ENCODE measurements around the gene CELF2.

The CELF2 gene

GRCh38 chr10:11004144-11005077, 13.3 kb upstream of the CELF2 start:
- no peak for DNase-seq (ENCODE audit: low read depth in 2 of 3, low spot score in 1 of 3)

GRCh38 chr10:11005725-11006427, 11.8 kb upstream of the CELF2 start:
- no peak for DNase-seq (ENCODE audit: low read depth in 2 of 3, low spot score in 1 of 3)

- no peak for DNase-seq (ENCODE audit: low read depth in 2 of 3, low spot score in 1 of 3)
Observed at GRCh38 chr10:11006428-11006825, 11.2 kb upstream of the CELF2 start.

DNA sequence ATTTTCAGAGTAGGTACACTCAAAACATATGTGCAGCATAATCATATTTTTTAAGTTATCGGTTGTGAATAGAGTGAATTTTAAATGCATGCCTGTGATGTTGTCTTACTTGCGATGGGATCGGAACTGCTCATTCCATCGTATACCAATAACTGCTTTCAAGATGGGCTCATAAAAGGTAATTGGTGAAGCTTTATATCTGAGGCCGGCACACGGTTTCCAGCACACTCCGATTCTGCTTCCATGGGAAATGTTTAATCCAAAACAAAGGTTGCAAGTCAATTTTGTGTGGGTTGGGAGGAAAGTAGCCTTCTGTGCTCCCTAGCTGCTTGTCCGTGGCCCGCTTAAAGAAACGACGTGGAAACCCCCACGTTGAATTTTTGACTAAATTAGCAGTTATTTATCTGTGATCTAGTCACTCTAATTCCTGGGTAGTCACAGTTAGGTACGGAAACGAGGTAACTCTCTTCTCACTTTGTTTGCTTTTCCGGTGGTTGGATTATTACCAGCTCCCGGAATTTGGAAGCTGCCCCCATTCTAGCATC, 10.1 kb upstream of the CELF2 start:
- DNase-seq (ENCODE audit: low read depth in 2 of 3, low spot score in 1 of 3): no peak

DNA sequence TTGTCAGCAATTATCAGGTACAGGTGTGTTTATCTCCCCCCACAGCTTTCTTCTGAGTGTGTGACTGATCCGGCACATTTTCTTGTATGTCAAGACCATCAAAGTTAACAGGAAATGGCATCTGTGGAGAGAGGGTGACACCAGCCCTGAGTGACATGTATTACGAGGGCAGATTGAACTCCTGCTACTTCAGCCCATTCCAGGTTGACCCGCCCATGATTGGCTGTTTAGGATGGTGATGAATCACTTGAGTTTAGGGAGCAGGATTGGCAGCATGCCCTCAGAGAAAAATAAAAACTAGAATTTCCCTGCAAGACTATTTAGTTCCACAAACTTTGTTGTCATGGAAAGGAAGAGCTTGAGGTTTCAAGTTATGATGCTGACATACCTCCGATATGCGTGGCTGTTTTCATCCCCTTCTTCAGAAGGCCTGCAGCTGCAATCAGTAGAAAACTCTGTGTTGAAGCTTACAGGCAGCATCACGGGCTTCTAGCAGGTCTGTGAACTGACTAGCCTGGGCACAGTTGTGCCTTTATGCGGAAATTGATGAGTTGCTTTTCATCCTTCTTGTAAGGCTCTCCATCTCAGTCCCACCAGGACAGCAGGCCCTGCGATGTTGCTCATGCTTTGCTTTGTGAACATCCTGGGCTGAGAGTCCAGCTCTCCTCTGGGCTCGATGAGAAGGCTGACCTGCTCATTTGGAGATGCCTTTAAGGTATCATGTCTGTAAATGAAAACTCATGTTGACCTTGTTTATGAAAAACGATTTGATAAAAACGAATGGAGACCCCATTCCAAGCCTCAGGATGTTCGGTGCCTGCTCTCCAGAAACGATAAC, 8.0 kb upstream of the CELF2 start:
- no peak for DNase-seq (ENCODE audit: low read depth in 2 of 3, low spot score in 1 of 3)

GRCh38 chr10:11010582-11010981, 7.1 kb upstream of the CELF2 start:
- no peak for DNase-seq (ENCODE audit: low read depth in 2 of 3, low spot score in 1 of 3)

DNA sequence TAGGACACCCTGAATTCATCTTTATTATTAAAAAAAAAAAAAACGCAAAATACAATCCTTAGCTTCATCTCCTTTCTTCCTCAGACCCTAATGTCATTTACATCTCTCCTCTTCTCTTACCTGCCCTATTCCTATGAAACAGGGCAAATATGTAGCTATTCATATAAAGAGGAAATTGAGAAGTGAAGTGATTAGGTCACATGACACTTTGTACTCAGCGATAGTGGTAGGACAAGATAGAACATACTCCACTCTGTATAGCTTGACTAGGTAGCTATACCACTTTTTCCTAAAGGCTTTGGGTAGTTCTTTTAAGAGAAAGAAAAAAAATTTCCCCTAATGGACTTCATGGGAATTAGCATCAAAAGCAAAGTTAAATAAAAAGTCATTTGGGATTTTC, 6.2 kb upstream of the CELF2 start:
- DNase-seq (ENCODE audit: low read depth in 2 of 3, low spot score in 1 of 3): no peak

DNA sequence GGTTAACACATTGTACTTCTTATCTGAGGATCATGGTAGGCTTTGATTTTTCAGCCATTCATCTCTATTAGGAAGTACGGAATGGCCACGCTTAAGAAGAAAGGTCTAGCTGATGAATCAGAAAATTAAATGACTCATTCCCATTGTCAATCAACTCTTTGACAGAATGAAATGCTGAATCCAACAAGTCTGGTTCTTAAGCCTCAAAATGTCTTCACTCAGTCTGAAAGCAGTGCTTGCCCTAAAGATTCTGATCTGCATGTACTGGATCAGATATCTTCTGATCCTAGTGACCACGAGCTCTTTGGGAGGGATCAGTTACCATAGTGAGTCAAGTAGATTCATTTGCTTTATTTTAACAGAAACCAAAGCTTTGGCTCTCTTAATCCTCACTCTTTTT, 5.7 kb upstream of the CELF2 start:
- no peak for DNase-seq (ENCODE audit: low read depth in 2 of 3, low spot score in 1 of 3)

DNA sequence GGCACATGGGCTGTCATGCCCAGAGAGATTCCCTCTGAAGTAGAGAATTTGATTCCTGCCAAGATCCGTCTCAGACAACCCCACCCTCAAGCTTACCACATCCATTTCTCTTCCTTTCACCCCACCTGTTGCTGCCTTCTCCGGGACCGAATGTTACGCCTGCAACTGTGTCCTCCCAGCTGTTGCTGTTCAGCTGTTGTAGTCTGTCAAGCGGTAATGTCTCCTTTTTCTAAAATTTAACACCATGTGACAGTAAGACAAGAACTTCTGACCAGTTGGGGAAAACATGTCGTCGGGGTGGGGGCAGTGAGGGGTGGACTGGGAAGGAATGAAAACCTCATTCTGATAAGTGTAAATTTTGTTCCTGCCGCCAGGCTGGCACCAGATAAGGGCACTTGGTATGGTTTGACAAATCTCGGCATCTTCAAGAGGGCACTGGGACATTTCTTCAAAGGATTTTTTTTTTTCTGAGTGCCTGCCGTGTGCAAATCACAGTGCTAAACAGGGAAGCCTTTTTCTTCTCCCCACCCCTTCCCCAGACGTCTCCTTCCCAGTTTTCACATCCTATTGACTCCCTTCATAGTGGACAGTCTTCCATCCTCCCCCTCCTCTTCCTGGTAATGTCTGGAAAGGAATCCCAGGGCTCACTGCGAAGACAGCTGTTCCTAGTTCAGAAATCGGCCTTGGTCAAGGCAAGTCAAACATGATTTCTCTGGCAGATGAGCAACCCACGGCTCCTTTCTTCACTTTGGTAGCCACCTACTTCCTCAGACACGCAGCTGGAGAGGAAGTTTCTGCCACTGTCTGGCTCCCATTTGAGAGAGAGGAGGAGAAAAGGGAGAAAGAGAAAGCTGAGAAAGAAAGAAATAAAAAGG, 5.0 kb upstream of the CELF2 start:
- DNase-seq (ENCODE audit: low read depth in 2 of 3, low spot score in 1 of 3): no peak

GRCh38 chr10:11013836-11014235, 3.8 kb upstream of the CELF2 start:
- no peak for DNase-seq (ENCODE audit: low read depth in 2 of 3, low spot score in 1 of 3)

DNA sequence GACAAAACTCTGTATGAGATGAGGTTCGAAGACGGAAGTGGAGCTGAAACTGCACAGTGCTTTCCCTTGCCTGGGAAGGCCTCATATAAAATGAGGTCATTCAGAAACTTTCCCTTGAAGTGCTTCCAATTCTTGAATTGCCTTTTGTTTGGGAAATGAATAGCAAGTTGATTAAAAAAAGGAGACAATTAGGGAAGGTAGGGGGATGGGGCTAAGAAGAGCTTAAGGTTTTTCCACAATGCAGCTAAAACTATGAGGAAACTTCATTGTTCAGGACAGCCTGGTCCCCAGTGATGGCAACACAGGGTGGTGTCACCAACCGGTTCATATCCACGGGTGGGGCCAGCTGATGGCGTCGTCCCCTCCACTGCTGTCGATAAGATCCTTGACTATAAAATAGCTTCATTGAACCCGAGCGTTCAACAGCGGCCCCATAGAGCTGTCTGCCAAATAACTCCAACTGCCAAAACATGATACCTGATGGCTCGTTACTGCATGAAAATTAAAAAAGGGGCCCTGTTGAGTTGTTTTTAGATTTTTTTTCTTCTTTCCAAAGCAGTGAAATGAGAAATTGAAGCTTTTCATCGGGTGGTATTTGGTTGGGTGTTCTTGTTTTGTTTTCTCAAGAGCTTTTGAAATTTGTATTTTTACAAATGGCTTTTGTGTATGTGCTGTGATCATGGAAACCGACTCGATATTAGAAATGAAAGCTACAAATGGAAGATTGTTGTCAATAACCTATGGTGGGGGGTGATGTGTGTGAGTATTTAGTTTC, 2.8 kb upstream of the CELF2 start:
- DNase-seq (ENCODE audit: low read depth in 2 of 3, low spot score in 1 of 3): no peak

- DNase-seq (ENCODE audit: low read depth in 2 of 3, low spot score in 1 of 3): no peak
Observed at GRCh38 chr10:11015446-11015934, 2.2 kb upstream of the CELF2 start.

- DNase-seq (ENCODE audit: low read depth in 2 of 3, low spot score in 1 of 3): no peak
Observed at GRCh38 chr10:11017000-11017569, 587 bp upstream of the CELF2 start.

DNA sequence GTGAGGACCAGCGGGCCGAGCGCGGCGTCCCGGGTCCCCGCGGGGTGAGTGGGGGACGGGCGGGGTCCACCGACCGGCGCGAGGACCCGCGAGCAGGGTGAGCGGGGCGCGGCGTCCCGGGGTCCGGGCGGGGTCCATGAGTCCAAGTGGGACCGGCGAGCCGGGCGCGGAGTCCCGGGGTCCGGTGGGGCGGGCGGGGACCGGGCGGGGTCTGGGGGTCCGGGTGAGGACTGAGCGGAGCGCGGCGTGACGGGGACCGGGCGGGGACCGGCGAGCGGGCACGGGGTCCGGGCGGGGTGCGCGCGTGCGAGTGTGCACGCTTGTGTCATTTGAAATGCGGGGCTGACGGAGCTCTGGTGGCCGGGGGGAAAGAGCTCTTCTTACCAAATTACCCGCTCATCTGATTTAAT, 765 bp downstream of the CELF2 start:
- DNase-seq (ENCODE audit: low read depth in 2 of 3, low spot score in 1 of 3): no peak

GRCh38 chr10:11018855-11019631, 1.4 kb downstream of the CELF2 start:
- DNase-seq (ENCODE audit: low read depth in 2 of 3, low spot score in 1 of 3): no peak

DNA sequence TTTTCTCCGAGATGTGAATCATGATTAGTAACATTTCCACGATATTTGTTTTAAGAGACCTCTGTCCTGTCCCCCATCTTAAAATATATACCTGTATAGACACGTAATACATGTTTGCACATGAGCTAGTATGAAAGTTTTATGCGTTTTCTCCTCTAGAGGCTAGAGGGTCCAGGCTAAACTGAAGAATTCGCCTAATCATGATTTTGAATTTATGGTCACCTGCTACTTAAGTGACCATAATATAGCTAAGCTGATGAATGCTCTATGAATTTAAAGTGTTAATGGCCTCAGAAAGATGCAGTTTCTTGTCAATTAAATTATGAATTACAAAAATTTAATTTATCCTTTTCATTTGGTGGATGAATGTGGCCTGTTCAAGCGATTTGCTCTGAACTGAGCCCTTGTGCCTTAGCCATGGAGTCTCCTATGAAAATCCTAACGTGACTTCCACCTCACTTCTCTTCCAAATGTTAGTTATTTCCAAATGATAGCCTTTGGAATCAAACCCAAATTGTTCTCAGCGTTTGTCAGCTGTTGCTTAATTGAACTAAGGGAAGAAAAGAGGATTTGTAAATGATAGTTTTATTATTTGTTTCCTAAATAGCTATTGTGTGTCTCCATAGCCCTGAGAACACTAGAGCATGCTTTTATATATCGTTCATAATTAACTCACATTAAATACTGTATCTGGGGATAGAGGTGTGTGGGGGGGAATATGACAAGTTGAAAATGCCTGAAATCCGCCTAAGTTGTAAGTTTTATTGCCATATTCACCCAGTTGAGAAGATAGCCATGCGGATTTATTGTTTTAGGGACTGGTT, 2.3 kb downstream of the CELF2 start:
- no peak for DNase-seq (ENCODE audit: low read depth in 2 of 3, low spot score in 1 of 3)

DNA sequence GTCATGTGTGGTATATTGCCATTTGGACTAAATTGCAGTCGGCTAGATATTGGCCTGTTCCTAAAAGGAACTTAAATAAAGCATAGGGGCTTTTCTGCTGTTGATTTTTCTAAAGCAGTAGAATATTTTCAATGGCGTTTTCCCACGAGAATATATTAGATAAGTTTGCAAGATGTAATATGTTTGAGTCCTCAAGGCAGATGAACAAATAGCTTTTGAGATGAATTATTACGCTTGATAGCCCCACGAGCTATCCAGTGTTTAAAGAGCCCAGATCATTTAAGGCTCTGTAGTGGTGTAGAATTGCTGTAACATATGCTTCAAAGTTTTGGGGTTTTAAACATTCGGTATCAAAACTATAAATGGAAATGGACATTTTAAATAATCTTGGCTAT, 2.9 kb downstream of the CELF2 start:
- no peak for DNase-seq (ENCODE audit: low read depth in 2 of 3, low spot score in 1 of 3)
